GM23338 (cell line): ENCODE data around the gene BANK1. TPM values are rescaled to one million over a fixed set of nuclear protein-coding genes. Genes with fewer than 3 reads are reported as not detected.

Experiments used
- ATAC-seq: fragments of 200-7000 bp; cut with Tn5 transposase; 3 replicates; pipeline ENCODE4 v1.9.1; 2020
- DNase-seq: peaks from one replicate; pipeline ENCODE4 v3.0.0-alpha.2; 2015; ENCODE audit warnings: low spot score
- H2AFZ ChIP-seq: fragments of 200-600 bp; sonication (generic); 2 replicates; pipeline ENCODE4 v1.8.0; 2016; ENCODE audit warnings: antibody characterized with exemption, mild to moderate bottlenecking, moderate library complexity
- H3F3A ChIP-seq: fragments of 200-600 bp; sonication (generic); replicated peaks from 2 replicates; pipeline ENCODE4 v1.8.0; 2017; ENCODE audit warnings: antibody characterized with exemption, mixed run types, low read depth
- H3K27ac ChIP-seq: fragments of 200-600 bp; sonication (generic); 2 replicates; pipeline ENCODE4 v1.6.1; 2016; ENCODE audit warnings: low read depth
- H3K27me3 ChIP-seq: fragments of 200-600 bp; sonication (generic); 2 replicates; pipeline ENCODE4 v1.8.0; 2016; ENCODE audit warnings: mild to moderate bottlenecking, mixed run types, moderate library complexity; ENCODE audit not compliant: insufficient read depth
- H3K36me3 ChIP-seq: fragments of 200-600 bp; sonication (generic); 2 replicates; pipeline ENCODE4 v1.8.0; 2016; ENCODE audit warnings: mild to moderate bottlenecking; ENCODE audit not compliant: insufficient read depth
- H3K4me1 ChIP-seq: fragments of 200-600 bp; sonication (generic); 2 replicates; pipeline ENCODE4 v1.8.0; 2016; ENCODE audit warnings: mild to moderate bottlenecking, moderate library complexity; ENCODE audit not compliant: insufficient read depth
- H3K4me2 ChIP-seq: fragments of 200-600 bp; sonication (generic); 2 replicates; pipeline ENCODE4 v1.7.1; 2017; ENCODE audit warnings: mixed run types
- H3K4me3 ChIP-seq: fragments of 200-600 bp; sonication (generic); 2 replicates; pipeline ENCODE4 v1.6.1; 2016; ENCODE audit warnings: mixed run types
- H3K79me2 ChIP-seq: fragments of 200-600 bp; sonication (generic); replicated peaks from 2 replicates; pipeline ENCODE4 v1.8.0; 2017; ENCODE audit warnings: mild to moderate bottlenecking; ENCODE audit not compliant: insufficient read depth
- H3K9me2 ChIP-seq: fragments of 200-600 bp; sonication (generic); 2 replicates; pipeline ENCODE4 v1.8.0; 2017; ENCODE audit not compliant: insufficient read depth
- H4K20me1 ChIP-seq: fragments of 200-600 bp; sonication (generic); replicated peaks from 2 replicates; pipeline ENCODE4 v1.8.0; 2017; ENCODE audit warnings: mild to moderate bottlenecking; ENCODE audit not compliant: insufficient read depth
- H3K27ac Mint-ChIP-seq: 2 replicates; pipeline ENCODE4 v1.8.0; 2020; ENCODE audit warnings: inconsistent platforms, mild to moderate bottlenecking, moderate library complexity, mixed read lengths
- H3K27me3 Mint-ChIP-seq: 3 replicates; pipeline ENCODE4 v1.8.0; 2022; ENCODE audit warnings: low read depth, mild to moderate bottlenecking, moderate library complexity, mixed read lengths, inconsistent platforms; ENCODE audit not compliant: insufficient read depth, poor library complexity
- H3K36me3 Mint-ChIP-seq: 3 replicates; pipeline ENCODE4 v1.8.0; 2021; ENCODE audit warnings: low read depth, mild to moderate bottlenecking, inconsistent platforms, moderate library complexity, mixed read lengths
- H3K4me1 Mint-ChIP-seq: 3 replicates; pipeline ENCODE4 v1.8.0; 2020; ENCODE audit warnings: mild to moderate bottlenecking, inconsistent platforms, mixed read lengths
- H3K4me3 Mint-ChIP-seq: 3 replicates; pipeline ENCODE4 v1.8.0; 2021; ENCODE audit warnings: moderate library complexity, mild to moderate bottlenecking, inconsistent platforms, mixed read lengths
- H3K9me3 Mint-ChIP-seq: 3 replicates; pipeline ENCODE4 v1.8.0; 2020; ENCODE audit warnings: moderate library complexity, mild to moderate bottlenecking, inconsistent platforms, mixed read lengths
- CTCF ChIP-seq, 2 experiments: fragments of 200-600 bp in 1 of 2; sonication (generic) in 1 of 2; conservative IDR thresholded peaks; 2 replicates each; pipeline versions ENCODE4 v1.5.1 to v1.6.1; 2016 to 2017; ENCODE audit warnings: antibody characterized with exemption in 2 of 2, low read depth in 2 of 2, mild to moderate bottlenecking in 2 of 2, moderate library complexity in 1 of 2
- ETS1 ChIP-seq: IDR thresholded peaks from 2 replicates; pipeline ENCODE4 v1.6.1; 2016; ENCODE audit warnings: antibody characterized with exemption
- EZH2 ChIP-seq: fragments of 200-600 bp; sonication (generic); IDR thresholded peaks from one replicate; pipeline ENCODE4 v1.8.0; 2017; ENCODE audit warnings: antibody characterized with exemption, mild to moderate bottlenecking, low read depth; ENCODE audit not compliant: unreplicated experiment
- EZH2phosphoT487 ChIP-seq: fragments of 200-600 bp; sonication (generic); IDR thresholded peaks from one replicate; pipeline ENCODE4 v1.8.1; 2018; ENCODE audit warnings: antibody characterized with exemption; ENCODE audit not compliant: unreplicated experiment
- JUNB ChIP-seq: IDR thresholded peaks from one replicate; pipeline ENCODE4 v1.6.1; 2016; ENCODE audit warnings: antibody characterized with exemption; ENCODE audit not compliant: unreplicated experiment
- NANOG ChIP-seq: IDR thresholded peaks from 2 replicates; pipeline ENCODE4 v1.6.1; 2016; ENCODE audit warnings: antibody characterized with exemption, borderline replicate concordance
- POLR2AphosphoS5 ChIP-seq: IDR thresholded peaks from 2 replicates; pipeline ENCODE4 v1.6.1; 2016; ENCODE audit warnings: antibody characterized with exemption, low read depth
- STAT1 ChIP-seq: IDR thresholded peaks from one replicate; pipeline ENCODE4 v1.6.1; 2016; ENCODE audit warnings: antibody characterized with exemption; ENCODE audit not compliant: unreplicated experiment
- ZNF114 ChIP-seq: fragments of 250-450 bp; sonication (Bioruptor Pico); IDR thresholded peaks from 2 replicates; pipeline ENCODE4 v1.5.0; 2020; ENCODE audit warnings: mild to moderate bottlenecking, moderate library complexity
- ZNF331 ChIP-seq: fragments of 250-450 bp; sonication (Bioruptor Pico); IDR thresholded peaks from 2 replicates; pipeline ENCODE4 v1.5.0; 2020; ENCODE audit warnings: low read depth, mild to moderate bottlenecking, moderate library complexity
- polyA plus RNA-seq: library from polyadenylated mRNA; unstranded; fragments of >200 nt; fragmentation: Nextera tagmentation; extraction: Ambion mirVana; gene quantifications from 2 replicates; pipeline ENCODE4 v1.2.1, GENCODE V29; 2016
- total RNA-seq: library from RNA; depleted of rRNA; stranded (reverse); fragments of >200 nt; shearing (Covaris generic); gene quantifications from 2 replicates; pipeline ENCODE4 v1.2.3, GENCODE V29; 2014

BANK1 gene
- total and polyA plus RNA-seq, 2 experiments from 2014 or later = 0.86 to 0.87 TPM

- Histone ChIP-seq H3K27me3 (no peaks in the 10 kb centered on the region), H3K4me1 (no peaks in the 10 kb centered on the region), H2AFZ (no peak overlapping the region), H3F3A (no peaks in the 10 kb centered on the region), H3K4me3 (no peak overlapping the region), H4K20me1 (no peaks in the 10 kb centered on the region), H3K27ac (no peak overlapping the region), H3K79me2 (no peaks in the 10 kb centered on the region), H3K36me3 (no peaks in the 10 kb centered on the region), H3K9me2 (no peaks in the 10 kb centered on the region), H3K4me2 (no peak overlapping the region)
- TF ChIP-seq EZH2 (no peak), ETS1 (no peak), EZH2phosphoT487 (no peak), NANOG (no peak), POLR2AphosphoS5 (no peak), JUNB (no peak), ZNF114 (no peak), STAT1 (no peak)
- H3K9me3 Mint-ChIP-seq = no peaks in the 10 kb centered on the region; the same call in 2 of the 3 replicates
- no peaks in the 10 kb centered on the region for H3K4me1 Mint-ChIP-seq
- no peak for ATAC-seq
- H3K27ac Mint-ChIP-seq = peak overlapping the region; percentile 27; the same call in 1 of the 2 replicates
- H3K4me3 Mint-ChIP-seq = no peak overlapping the region
- DNase-seq = no peak
- no peaks in the 10 kb centered on the region for H3K27me3 Mint-ChIP-seq
- H3K36me3 Mint-ChIP-seq = no peaks in the 10 kb centered on the region
These were observed 218.2 kb downstream of the BANK1 start for GRCh38 chr4:102008711-102009110.

GRCh38 chr4:102022343-102022742 lies 231.8 kb downstream of the BANK1 start:
- DNase-seq = peak; percentile 2
- Mint-ChIP-seq H3K27ac (no peak overlapping the region), H3K9me3 (no peaks in the 10 kb centered on the region), H3K4me3 (no peak overlapping the region), H3K36me3 (no peaks in the 10 kb centered on the region), H3K27me3 (no peaks in the 10 kb centered on the region), H3K4me1 (peaks cover 3% of the 10 kb centered on the region; the same call in 2 of the 3 replicates)
- Histone ChIP-seq H4K20me1 (no peaks in the 10 kb centered on the region), H3K27ac (no peak overlapping the region), H3K4me1 (no peaks in the 10 kb centered on the region), H3K79me2 (no peaks in the 10 kb centered on the region), H2AFZ (0 out of 2 replicates have a peak overlapping the region, but pooled peaks have one; percentile 3), H3F3A (no peaks in the 10 kb centered on the region), H3K36me3 (no peaks in the 10 kb centered on the region), H3K27me3 (no peaks in the 10 kb centered on the region), H3K9me2 (no peaks in the 10 kb centered on the region), H3K4me2 (no peak overlapping the region), H3K4me3 (no peak overlapping the region)
- no peak for ATAC-seq
- no peak for TF ChIP-seq CTCF (conservative IDR thresholded peaks at IDR 0.05; ENCODE audit: low read depth in 2 of 2)
- TF ChIP-seq NANOG = no peak
- TF ChIP-seq EZH2 = no peak
- no peak for TF ChIP-seq POLR2AphosphoS5
- no peak for TF ChIP-seq STAT1
- no peak for TF ChIP-seq ZNF331
- no peak for TF ChIP-seq ETS1
